GM12873 (cell line): Measurements from ENCODE around the gene TLCD4.

ENCODE experiments used
- CTCF ChIP-seq: IDR thresholded peaks from 2 replicates; pipeline ENCODE4 v1.5.1; 2012; ENCODE audit warnings: low read depth, mild to moderate bottlenecking, moderate library complexity, low read length, control low read depth; ENCODE audit not compliant: insufficient read depth; ENCODE audit errors: missing control alignments

TLCD4 gene

GRCh38 chr1:95127380-95127779 lies 10.2 kb downstream of the TLCD4 start:
- no peak for TF ChIP-seq CTCF

GRCh38 chr1:95132762-95133161 lies 15.6 kb downstream of the TLCD4 start:
- TF ChIP-seq CTCF = no peak

- no peak for TF ChIP-seq CTCF
Observed at GRCh38 chr1:95133687-95134086, 16.5 kb downstream of the TLCD4 start.

GRCh38 chr1:95138223-95138622 lies 21.1 kb downstream of the TLCD4 start:
- TF ChIP-seq CTCF = no peak

- TF ChIP-seq CTCF = no peak
Observed at GRCh38 chr1:95139039-95139438, 21.9 kb downstream of the TLCD4 start.

- TF ChIP-seq CTCF = no peak
Observed at GRCh38 chr1:95140791-95141190, 23.6 kb downstream of the TLCD4 start.

- no peak for TF ChIP-seq CTCF
Observed at GRCh38 chr1:95145493-95145892, 28.3 kb downstream of the TLCD4 start.
